Measurements from ENCODE around the gene PKNOX2.

Gene PKNOX2

DNA sequence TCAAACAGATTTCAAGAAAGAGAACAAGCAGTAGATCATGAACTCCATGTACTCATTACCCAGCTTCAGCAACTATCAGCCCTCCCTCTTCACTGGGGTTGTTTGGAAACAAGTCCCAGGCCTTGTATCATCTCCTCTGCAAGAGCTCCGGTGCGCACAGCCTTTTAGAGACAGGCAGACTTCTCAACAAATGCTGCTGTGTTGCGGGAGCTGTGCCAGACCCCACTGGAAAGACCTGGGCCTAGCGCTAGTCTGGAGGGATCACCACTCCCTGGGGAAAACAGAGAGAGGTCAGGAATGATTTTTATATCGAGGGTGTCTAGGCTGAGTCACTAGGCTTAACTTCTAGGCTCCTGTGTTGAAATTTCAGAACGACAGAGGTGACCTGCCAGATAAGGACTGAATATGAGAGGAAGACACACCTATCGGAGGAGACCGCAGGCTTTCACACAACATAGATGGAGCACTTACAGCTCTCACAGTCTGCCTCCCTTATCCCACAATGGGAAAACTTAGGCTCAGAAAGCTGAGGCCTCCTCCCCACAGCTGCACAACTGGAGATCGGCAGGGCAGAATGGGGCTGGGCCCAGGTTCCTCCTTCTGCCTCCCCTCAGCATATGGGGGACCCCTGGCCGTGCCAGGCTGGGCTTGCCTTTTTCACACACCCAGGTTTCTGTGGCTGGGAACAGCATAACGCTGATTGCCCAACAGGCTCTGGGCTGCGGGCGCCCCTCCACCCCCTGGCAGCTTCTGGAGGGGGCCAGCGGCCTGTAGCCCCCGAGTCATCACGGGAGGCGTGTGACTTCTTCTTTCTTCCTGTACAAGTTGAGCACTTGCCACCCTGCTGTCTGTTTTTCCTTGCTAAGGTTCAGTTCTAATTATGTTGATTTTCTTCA is 86.0 kb downstream of the PKNOX2 start:
- no peaks in the 10 kb centered on the region; the same call in none of the 2 replicates for H3K27me3 ChIP-seq (replicated peaks; ENCODE audit: control insufficient read depth, insufficient read depth, low read length)
- TF ChIP-seq, protein P1, sequence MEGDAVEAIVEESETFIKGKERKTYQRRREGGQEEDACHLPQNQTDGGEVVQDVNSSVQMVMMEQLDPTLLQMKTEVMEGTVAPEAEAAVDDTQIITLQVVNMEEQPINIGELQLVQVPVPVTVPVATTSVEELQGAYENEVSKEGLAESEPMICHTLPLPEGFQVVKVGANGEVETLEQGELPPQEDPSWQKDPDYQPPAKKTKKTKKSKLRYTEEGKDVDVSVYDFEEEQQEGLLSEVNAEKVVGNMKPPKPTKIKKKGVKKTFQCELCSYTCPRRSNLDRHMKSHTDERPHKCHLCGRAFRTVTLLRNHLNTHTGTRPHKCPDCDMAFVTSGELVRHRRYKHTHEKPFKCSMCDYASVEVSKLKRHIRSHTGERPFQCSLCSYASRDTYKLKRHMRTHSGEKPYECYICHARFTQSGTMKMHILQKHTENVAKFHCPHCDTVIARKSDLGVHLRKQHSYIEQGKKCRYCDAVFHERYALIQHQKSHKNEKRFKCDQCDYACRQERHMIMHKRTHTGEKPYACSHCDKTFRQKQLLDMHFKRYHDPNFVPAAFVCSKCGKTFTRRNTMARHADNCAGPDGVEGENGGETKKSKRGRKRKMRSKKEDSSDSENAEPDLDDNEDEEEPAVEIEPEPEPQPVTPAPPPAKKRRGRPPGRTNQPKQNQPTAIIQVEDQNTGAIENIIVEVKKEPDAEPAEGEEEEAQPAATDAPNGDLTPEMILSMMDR (IDR thresholded peaks at IDR 0.05; ENCODE audit: insufficient read depth, low read length, poor library complexity, severe bottlenecking), result no peak
- no peak for DNase-seq (ENCODE audit: extremely low read depth, insufficient read length)
- no peaks in the 10 kb centered on the region for H3K36me3 ChIP-seq (ENCODE audit: control insufficient read depth, insufficient read depth, low read length)
- no peak overlapping the region for H3K4me3 ChIP-seq (replicated peaks; ENCODE audit: low read depth, low read length)

DNA sequence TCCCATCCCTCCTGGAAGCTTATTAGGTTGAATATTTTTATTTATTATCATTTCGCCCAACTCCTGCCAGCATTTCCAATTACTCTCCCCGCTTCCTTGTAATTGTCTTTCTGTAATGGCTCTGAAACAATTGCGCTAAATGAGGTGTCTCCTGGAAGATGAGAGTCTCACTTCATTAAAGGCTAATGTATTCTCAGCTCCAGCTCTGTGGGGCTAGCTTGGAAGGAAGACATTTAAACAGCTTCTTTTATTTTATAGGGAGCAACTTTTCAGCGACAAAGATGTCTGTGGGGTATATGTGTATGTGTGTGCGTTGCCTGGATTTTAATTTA is 86.6 kb downstream of the PKNOX2 start:
- Histone ChIP-seq H3K36me3 (ENCODE audit: control insufficient read depth, insufficient read depth, low read length) (no peaks in the 10 kb centered on the region), H3K27me3 (replicated peaks; ENCODE audit: control insufficient read depth, insufficient read depth, low read length) (no peaks in the 10 kb centered on the region; the same call in none of the 2 replicates), H3K4me3 (replicated peaks; ENCODE audit: low read depth, low read length) (no peak overlapping the region)
- TF ChIP-seq, protein P1 (IDR thresholded peaks at IDR 0.05; ENCODE audit: insufficient read depth, low read length, poor library complexity, severe bottlenecking), result no peak
- DNase-seq (ENCODE audit: extremely low read depth, insufficient read length), result no peak

DNA sequence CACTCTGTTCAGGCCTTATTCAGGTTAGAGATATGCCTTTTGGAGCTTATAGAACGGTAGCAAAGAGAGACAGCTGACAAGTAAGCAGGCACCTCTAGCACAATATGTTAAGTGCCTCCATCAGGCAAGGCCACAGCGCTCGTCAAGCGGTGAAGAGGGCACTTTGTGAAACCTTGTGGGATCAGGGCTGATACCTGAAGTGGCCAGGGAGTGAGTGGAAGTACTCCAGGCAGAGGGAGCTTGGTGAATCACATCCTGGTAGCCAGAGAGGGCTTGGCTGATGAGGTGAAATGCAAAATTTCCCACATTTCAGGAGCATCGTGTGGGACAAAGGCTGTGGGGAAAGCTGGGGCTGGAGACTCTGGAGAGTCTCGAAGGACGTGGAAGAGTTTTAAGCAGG is 87.4 kb downstream of the PKNOX2 start:
- Histone ChIP-seq H3K4me3 (replicated peaks; ENCODE audit: low read depth, low read length) (no peak overlapping the region), H3K27me3 (replicated peaks; ENCODE audit: control insufficient read depth, insufficient read depth, low read length) (no peaks in the 10 kb centered on the region; the same call in none of the 2 replicates), H3K36me3 (ENCODE audit: control insufficient read depth, insufficient read depth, low read length) (no peaks in the 10 kb centered on the region)
- TF ChIP-seq, protein P1 (IDR thresholded peaks at IDR 0.05; ENCODE audit: insufficient read depth, low read length, poor library complexity, severe bottlenecking), result no peak
- no peak for DNase-seq (ENCODE audit: extremely low read depth, insufficient read length)

DNA sequence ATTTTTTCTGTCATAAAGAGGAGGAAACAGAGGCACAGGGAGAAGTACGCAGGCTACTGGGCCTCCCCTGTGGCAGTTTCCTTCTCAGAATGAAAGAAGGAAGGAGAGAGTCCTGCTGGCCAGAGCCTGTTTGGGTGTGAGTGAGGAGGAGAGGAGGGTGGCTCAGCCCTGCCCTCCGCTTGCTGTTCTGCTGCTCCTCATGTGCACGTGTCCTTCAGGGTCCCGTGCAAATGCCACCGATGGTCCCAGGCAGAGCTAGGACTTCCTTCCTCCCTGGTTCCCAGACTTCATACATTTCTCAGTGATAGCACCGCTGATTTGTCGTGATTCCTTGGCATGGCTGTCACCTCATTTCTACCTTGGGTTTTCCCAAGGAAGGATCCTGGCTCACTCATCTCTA is 88.7 kb downstream of the PKNOX2 start:
- TF ChIP-seq, protein P1 (IDR thresholded peaks at IDR 0.05; ENCODE audit: insufficient read depth, low read length, poor library complexity, severe bottlenecking), result no peak
- Histone ChIP-seq H3K36me3 (ENCODE audit: control insufficient read depth, insufficient read depth, low read length) (no peaks in the 10 kb centered on the region), H3K27me3 (replicated peaks; ENCODE audit: control insufficient read depth, insufficient read depth, low read length) (no peaks in the 10 kb centered on the region; the same call in none of the 2 replicates), H3K4me3 (replicated peaks; ENCODE audit: low read depth, low read length) (no peak overlapping the region)
- no peak for DNase-seq (ENCODE audit: extremely low read depth, insufficient read length)

DNA sequence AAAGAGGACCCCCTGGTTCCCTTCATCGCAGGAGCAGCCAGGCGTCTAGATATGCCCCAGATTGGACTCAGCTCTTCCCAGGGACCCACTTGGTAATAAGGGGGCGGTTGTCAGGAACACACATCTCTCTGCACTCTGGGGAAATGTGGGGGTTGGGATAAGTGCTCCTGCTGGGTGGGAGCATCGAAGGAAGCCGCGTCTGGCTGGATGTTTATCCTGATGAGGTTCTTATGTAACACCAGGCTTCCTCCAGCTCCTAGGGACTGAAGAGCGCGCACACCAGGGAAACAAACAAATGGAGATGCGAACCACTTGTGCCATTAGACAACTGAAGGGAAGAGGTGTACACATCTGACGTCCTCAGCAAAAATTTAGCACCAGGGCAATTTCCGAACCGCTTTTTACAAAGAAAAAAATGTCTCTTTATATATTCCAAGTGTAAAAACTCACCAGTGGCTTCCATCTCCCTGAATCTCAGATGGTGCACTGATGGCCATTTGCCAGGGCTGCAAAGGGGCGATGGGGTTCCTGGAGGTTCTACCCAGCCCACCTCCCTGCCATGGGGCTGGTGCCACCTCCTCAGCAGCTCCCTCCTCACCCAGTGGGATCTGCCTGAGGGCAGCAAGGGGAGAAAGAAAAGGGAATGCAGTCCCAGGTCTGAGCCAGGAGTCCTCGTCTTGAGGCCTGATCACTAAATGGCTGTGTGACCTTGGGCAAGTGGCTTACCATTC is 89.4 kb downstream of the PKNOX2 start:
- H3K27me3 ChIP-seq (replicated peaks; ENCODE audit: control insufficient read depth, insufficient read depth, low read length), result no peaks in the 10 kb centered on the region; the same call in none of the 2 replicates
- no peaks in the 10 kb centered on the region for H3K36me3 ChIP-seq (ENCODE audit: control insufficient read depth, insufficient read depth, low read length)
- DNase-seq (ENCODE audit: extremely low read depth, insufficient read length), result no peak
- no peak overlapping the region for H3K4me3 ChIP-seq (replicated peaks; ENCODE audit: low read depth, low read length)
- TF ChIP-seq, protein P1 (IDR thresholded peaks at IDR 0.05; ENCODE audit: insufficient read depth, low read length, poor library complexity, severe bottlenecking), result no peak
